A549 (cell line): ENCODE measurements around the gene PDE4D. TPM values are rescaled to one million over a fixed set of nuclear protein-coding genes. Genes with fewer than 3 reads are reported as not detected.

ENCODE experiments used
- ATAC-seq, 2 experiments: fragments of 200-7000 bp in 1 of 2; fragments of >200 bp in 1 of 2; cut with Nextera tagmentation in 1 of 2; cut with Tn5 transposase in 1 of 2; 3 replicates each; pipeline versions ENCODE4 v1.8.0 to v1.9.1; 2018 to 2020; ENCODE audit warnings: mild to moderate bottlenecking in 1 of 2, moderate library complexity in 1 of 2
- CTCF ChIA-PET: fragments of 300-600 bp; sonication (Branson Sonifier 250); formaldehyde crosslinking; extraction: SDS; loops from one replicate; lab custom pipeline; 2021; ENCODE audit warnings: antibody characterized with exemption, inconsistent platforms; lab: Yijun Ruan, JAX
- POLR2A ChIA-PET: fragments of 350-600 bp; formaldehyde crosslinking; extraction: SDS; loops from one replicate; lab custom pipeline; 2021; ENCODE audit warnings: antibody characterized with exemption, inconsistent platforms; lab: Yijun Ruan, JAX
- DNase-seq, 2 experiments: peaks; one replicate each; pipeline versions ENCODE4 v3.0.0 to v3.0.0-alpha.2; 2011 to 2016; ENCODE audit warnings: low read depth in 1 of 2, low spot score in 1 of 2
- FAIRE-seq: peaks from 2 replicates; lab custom pipeline; 2011; peaks lifted over from hg19 to GRCh38; lab: Jason Lieb, UNC
- H3K27ac ChIP-seq, 2 experiments: fragments of >200 bp; sonication (Bioruptor Twin); formaldehyde crosslinking; 3 replicates each; pipeline ENCODE4 v1.5.1; 2016 to 2017
- H3K4me1 ChIP-seq: fragments of >200 bp; sonication (Bioruptor Twin); formaldehyde crosslinking; 3 replicates; pipeline ENCODE4 v1.6.1; 2016
- H3K4me2 ChIP-seq: fragments of >200 bp; sonication (Bioruptor Twin); formaldehyde crosslinking; 3 replicates; pipeline ENCODE4 v1.6.1; 2016
- H3K4me3 ChIP-seq: fragments of >200 bp; sonication (Bioruptor Twin); formaldehyde crosslinking; 3 replicates; pipeline ENCODE4 v1.5.1; 2016
- H3K9me3 ChIP-seq: fragments of >200 bp; sonication (Bioruptor Twin); formaldehyde crosslinking; 3 replicates; pipeline ENCODE4 v1.6.1; 2016
- BCL3 ChIP-seq: fragments of >200 bp; sonication (Bioruptor Twin); formaldehyde crosslinking; IDR thresholded peaks from 3 replicates; pipeline ENCODE4 v1.6.1; 2016
- ELK1 ChIP-seq: fragments of 150-350 bp; IDR thresholded peaks from 2 replicates; pipeline ENCODE4 v1.6.1; 2014; ENCODE audit warnings: low read depth, mild to moderate bottlenecking, low read length
- GATA3 ChIP-seq: IDR thresholded peaks from 2 replicates; pipeline ENCODE4 v1.6.1; 2012; ENCODE audit warnings: borderline replicate concordance
- HMGXB4 ChIP-seq: fragments of 250-450 bp; sonication (Bioruptor Pico); IDR thresholded peaks from 2 replicates; pipeline ENCODE4 v1.5.0; 2021; ENCODE audit warnings: mild to moderate bottlenecking, moderate library complexity, borderline replicate concordance
- HOXA7 ChIP-seq: fragments of 250-450 bp; sonication (Bioruptor Pico); IDR thresholded peaks from 2 replicates; pipeline ENCODE4 v1.5.0; 2020; ENCODE audit warnings: mild to moderate bottlenecking, moderate library complexity
- JUN ChIP-seq, 2 experiments: fragments of >200 bp; sonication (Bioruptor Twin); formaldehyde crosslinking; IDR thresholded peaks; 2 replicates in 1 of 2; 3 replicates in 1 of 2; pipeline ENCODE4 v1.6.1; 2016 to 2017
- JUNB ChIP-seq: fragments of >200 bp; sonication (Bioruptor Twin); formaldehyde crosslinking; IDR thresholded peaks from 2 replicates; pipeline ENCODE4 v1.6.1; 2016
- NFE2L2 ChIP-seq: fragments of 150-350 bp; conservative IDR thresholded peaks from 2 replicates; pipeline ENCODE4 v1.6.1; 2014; ENCODE audit warnings: low read length
- NR3C1 ChIP-seq: fragments of >200 bp; sonication (Bioruptor Twin); formaldehyde crosslinking; IDR thresholded peaks from 3 replicates; pipeline ENCODE4 v1.6.1; 2017
- RNF2 ChIP-seq: fragments of 200-600 bp; sonication (generic); IDR thresholded peaks from 2 replicates; pipeline ENCODE4 v1.6.1; 2016; ENCODE audit warnings: low read depth, mild to moderate bottlenecking, antibody characterized with exemption, moderate library complexity, borderline replicate concordance
- SREBF2 ChIP-seq: fragments of 450-650 bp; IDR thresholded peaks from 2 replicates; pipeline ENCODE4 v1.6.1; 2014; ENCODE audit warnings: mild to moderate bottlenecking, moderate library complexity
- WGBS: methylation state at CpG from one replicate; pipeline ENCODE4 v1.1.6; 2017; ENCODE audit errors: missing lambda C conversion rate; 5-methylcytosine and 5-hydroxymethylcytosine counted together
- polyA plus RNA-seq, 4 experiments: library from polyadenylated mRNA; depleted of rRNA in 3 of 4; stranded (reverse); fragments of >200 nt; fragmentation: RNase III in 1 of 4; extraction: RNeasy Plus Mini Kit Qiagen cat#74134 plus additional on column Dnase treatment in 1 of 4; gene quantifications; 2 replicates in 3 of 4; 3 replicates in 1 of 4; pipeline ENCODE4 v1.2.3, GENCODE V29; 2011 to 2017

PDE4D gene
- polyA plus RNA-seq, 2 of the 4 experiments (the other 2 are of a cell fraction), result 74.0 to 213 TPM

- TF ChIP-seq HOXA7 (0 out of 2 replicates have a peak, but pooled peaks have one; percentile 41), ELK1 (no peak)
- TF ChIP-seq, all 56 proteins: peak for 1
- ChIA-PET POLR2A (no interaction called here), CTCF (interaction anchor here (0.6 to 1.3 kb wide), 3 partner anchors 9 to 106 kb away, joined by 3 read pairs; no protein-coding TSS in a partner anchor)
- no peak overlapping the region for H3K4me3 ChIP-seq
- peaks cover 100% of the 10 kb centered on the region for H3K4me1 ChIP-seq
- peak overlapping the region; percentile 80 to 83 for H3K27ac ChIP-seq
- H3K4me2 ChIP-seq, result peak overlapping the region; percentile 92
- 56% methylated on average over 3 of the region's 3 CpGs for WGBS
- DNase-seq, result no peak
- FAIRE-seq, result no peak
- H3K9me3 ChIP-seq, result no peaks in the 10 kb centered on the region
- no peak for ATAC-seq
Measured at GRCh38 chr5:59260200-59260599, 633.3 kb downstream of the PDE4D start.

GRCh38 chr5:59259237-59259636, 634.3 kb downstream of the PDE4D start:
- Histone ChIP-seq H3K4me1 (peaks cover 99% of the 10 kb centered on the region), H3K4me2 (peak overlapping the region; percentile 92), H3K27ac (peak overlapping the region; percentile 80 to 83), H3K9me3 (no peaks in the 10 kb centered on the region), H3K4me3 (no peak overlapping the region)
- FAIRE-seq (peak; percentile 46), ATAC-seq (no peak), DNase-seq (no peak)
- ChIA-PET CTCF (interaction anchor here (1.3 kb wide), 1 partner anchor 8 kb away, joined by 3 read pairs; no protein-coding TSS in a partner anchor), POLR2A (no interaction called here)
- TF ChIP-seq JUNB (no peak), GATA3 (no peak), SREBF2 (no peak), ELK1 (no peak), NR3C1 (no peak), NFE2L2 (no peak), RNF2 (no peak), HMGXB4 (no peak), BCL3 (no peak)
- WGBS, result 7% methylated on average over 1 of the region's 1 CpG

- peak overlapping the region; percentile 80 to 85 for H3K27ac ChIP-seq
- peak in 1 of 2 experiments; percentile 39; a peak in 3 of 6 replicates for ATAC-seq
- H3K4me2 ChIP-seq, result peak overlapping the region; percentile 92
- 0 out of 5 replicates have a peak, but pooled peaks of 1 of the 2 experiments have one; percentile 24 for TF ChIP-seq JUN (IDR thresholded peaks at IDR 0.05)
- TF ChIP-seq HMGXB4, result no peak
- POLR2A ChIA-PET, result no interaction called here
- H3K9me3 ChIP-seq, result no peaks in the 10 kb centered on the region
- H3K4me1 ChIP-seq, result peaks cover 99% of the 10 kb centered on the region
- peak; percentile 96 for FAIRE-seq
- CTCF ChIA-PET, result no interaction called here
- H3K4me3 ChIP-seq, result peak overlapping the region; percentile 11; the same call in 1 of the 3 replicates
- no peak for DNase-seq
- WGBS, result 14% methylated on average over 4 of the region's 4 CpGs
Measured at GRCh38 chr5:59257488-59258400, 635.8 kb downstream of the PDE4D start.
